ENCODE results near the gene CSNK2A3.
"Not testable (repeated sequence)": the region's sequence is repeated elsewhere in the genome, so short reads cannot be mapped to it uniquely, and the experiment has no call there.

CSNK2A3 gene

DNA sequence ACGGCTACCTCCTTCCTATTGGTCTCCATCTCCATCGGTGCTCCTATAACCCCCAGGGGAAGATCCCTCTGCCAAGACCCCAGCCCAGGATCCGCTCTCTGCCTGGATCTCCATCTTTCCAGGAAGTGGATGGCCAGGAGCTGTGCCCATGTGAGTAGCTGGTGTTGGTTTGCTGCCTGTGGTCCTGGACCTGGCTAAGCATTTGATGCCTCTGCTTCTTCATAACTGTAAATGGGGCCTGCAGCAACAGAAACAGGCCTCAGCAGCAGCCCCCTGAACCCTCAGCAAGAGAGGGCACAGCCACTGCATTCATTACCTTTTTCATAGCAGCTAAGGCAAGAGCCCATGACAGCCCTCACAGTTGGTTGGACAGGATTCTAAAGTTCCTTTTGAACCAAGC is 26.6 kb upstream of the CSNK2A3 start:
- no peak for DNase-seq

- DNase-seq, result no peak
Measured at GRCh38 chr11:11378184-11378940, 25.3 kb upstream of the CSNK2A3 start.

GRCh38 chr11:11374358-11375148 is 21.5 kb upstream of the CSNK2A3 start:
- DNase-seq, result no peak

DNA sequence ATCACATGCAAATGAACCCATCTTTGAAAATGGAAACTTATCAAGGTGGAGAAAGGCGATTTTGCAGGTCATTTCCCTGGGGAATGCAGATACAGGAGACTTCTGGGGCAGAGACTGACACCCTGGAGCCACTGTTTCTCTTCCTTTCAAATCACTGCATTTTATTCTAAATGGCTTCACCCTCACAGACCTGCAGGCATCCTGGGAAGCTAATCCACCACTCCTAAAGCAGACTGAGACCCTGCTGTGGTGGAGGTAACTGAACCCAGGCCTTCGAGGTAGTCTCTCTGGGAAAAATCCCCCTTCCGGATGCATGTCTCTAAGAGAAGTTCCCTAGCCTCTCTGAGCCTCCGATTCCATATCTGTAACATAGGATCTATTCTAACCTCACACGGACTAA is 20.9 kb upstream of the CSNK2A3 start:
- no peak for DNase-seq

DNA sequence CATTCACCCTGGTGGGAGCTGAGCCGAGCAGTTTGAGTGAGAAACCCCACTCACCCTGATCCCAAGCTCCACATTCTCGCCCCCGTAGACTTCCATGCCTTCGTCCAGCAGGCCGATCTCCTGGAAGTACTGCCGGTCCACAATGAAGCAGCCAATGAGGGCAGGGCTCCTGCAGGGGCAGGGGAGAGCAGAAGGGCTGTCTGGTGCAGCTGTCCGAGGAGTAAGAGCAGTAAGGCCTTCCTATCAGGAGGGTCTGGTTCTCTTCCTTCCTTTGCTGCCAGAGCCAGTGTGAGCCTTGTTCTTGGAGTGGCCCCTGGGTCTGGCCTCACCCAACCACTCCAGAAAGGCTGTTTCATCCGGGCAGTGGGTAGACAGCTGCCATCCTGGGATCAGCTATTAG is 19.4 kb upstream of the CSNK2A3 start:
- no peak for DNase-seq

DNA sequence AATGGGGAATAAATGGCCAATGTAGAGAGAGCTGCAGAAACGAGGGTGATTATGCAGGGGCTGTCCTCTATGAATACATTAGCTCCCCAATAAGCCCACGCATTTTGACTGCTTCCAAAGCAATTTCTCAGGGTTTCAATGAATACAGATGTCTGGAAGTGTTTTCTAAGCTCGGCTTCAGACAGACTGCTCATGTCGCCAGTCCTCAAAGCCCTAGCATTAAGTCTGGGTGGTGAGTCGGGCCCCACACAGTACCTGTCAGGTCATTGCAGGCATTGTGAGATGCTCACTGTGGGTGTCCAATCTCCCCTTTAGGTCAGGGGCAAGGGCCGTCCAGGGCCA is 17.9 kb upstream of the CSNK2A3 start:
- no peak for DNase-seq

DNA sequence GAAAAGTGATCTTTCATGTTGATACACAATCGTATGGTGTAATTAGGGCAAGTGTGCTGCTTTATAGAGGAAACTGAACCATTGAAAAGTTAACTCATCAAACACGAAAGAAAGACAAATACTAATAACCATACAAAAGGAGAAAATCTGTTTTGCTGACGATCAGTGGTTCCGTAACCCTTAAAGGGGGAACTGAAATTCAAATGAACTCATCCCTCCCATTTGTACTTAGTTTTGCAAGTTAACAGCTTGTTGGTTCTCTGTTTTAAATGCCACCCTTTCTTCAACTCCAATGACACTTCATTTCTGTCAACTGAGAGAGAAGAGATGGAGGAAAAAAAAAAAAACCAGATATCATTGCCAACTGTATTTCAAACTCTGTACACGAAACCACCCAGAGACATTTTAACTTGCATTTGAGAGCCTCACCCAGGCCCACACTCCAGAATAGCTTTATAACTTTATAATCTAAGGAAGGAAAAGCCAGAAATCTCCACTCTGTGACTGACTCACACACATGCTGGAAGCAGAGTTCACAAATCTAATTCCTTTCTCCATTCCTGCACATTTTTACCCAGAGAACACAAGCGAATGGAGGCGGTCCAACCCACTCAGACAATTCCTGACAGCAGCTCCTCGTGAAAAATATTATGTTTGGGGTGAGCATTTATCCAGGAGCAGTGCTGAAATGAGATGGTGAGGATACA is 17.4 kb upstream of the CSNK2A3 start:
- DNase-seq, result no peak

GRCh38 chr11:11366793-11367192 is 13.7 kb upstream of the CSNK2A3 start:
- no peak for DNase-seq

GRCh38 chr11:11363674-11364073 is 10.6 kb upstream of the CSNK2A3 start:
- DNase-seq, result no peak

- DNase-seq, result no peak
Measured at GRCh38 chr11:11359611-11360010, 6.6 kb upstream of the CSNK2A3 start.

DNA sequence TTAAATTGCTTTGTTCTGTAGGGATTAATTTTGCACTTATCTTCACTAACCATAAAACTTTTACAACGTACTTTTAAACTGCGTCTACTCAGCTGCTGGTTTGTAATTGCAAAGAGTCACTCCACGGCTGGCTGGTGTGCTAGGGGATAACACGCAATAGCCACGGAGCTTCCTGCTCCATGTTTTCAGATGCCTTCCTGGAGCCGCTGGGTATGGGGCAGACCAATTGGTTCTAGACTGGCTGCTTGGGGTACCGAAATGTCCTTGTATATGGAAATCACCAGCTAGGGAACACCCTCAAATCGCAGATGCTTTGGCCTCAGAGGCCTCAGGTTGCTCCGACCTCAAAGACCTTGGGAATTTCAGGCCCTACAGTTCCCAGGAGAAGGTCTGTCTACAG is 3.8 kb upstream of the CSNK2A3 start:
- DNase-seq, result no peak

DNA sequence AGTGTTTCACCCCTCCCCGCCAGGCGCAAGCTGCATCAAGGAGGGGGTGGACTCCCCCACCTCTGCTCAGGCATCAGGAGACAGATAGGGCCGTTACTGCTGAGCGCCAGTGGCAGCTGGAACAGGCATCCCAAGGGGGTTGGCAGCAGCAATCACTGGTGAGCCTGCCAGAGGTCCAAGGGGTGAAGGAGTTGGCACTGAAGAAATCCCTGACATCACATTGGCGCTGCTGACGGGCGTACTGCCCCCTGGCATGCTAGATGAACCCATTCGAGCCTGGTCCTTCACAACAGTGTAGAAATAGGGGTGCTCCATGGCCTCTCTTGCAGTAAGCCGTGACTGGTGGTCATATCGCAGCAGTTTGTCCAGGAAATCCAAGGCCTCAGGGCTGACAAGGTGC is 1.2 kb downstream of the CSNK2A3 start:
- DNase-seq, result not testable (repeated sequence)

- no peak for DNase-seq
Measured at GRCh38 chr11:11351042-11351586, 1.9 kb downstream of the CSNK2A3 start.

DNA sequence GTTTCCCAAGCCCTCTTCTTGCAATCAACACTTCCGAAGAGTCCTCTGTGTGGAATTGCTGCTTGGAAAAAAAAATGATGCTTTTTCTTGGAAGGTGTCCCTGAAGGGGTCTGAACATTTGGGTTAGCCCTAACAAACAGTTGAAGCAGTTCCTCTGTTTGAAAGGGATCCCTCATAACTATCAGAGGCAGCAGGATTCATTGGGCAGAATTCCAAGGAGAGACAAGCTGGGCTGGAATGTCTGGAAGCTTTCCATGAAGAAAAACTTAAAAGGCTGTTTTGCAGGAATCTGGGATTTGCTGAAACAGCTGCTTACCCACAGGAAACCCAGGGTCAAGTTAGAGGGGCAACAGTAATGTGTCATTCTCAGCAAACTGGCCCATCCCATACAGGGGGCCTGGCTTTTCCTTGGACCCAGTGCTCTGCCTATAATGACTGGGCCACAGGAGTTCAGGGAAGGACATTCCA is 3.1 kb downstream of the CSNK2A3 start:
- peak; percentile 70 for DNase-seq

DNA sequence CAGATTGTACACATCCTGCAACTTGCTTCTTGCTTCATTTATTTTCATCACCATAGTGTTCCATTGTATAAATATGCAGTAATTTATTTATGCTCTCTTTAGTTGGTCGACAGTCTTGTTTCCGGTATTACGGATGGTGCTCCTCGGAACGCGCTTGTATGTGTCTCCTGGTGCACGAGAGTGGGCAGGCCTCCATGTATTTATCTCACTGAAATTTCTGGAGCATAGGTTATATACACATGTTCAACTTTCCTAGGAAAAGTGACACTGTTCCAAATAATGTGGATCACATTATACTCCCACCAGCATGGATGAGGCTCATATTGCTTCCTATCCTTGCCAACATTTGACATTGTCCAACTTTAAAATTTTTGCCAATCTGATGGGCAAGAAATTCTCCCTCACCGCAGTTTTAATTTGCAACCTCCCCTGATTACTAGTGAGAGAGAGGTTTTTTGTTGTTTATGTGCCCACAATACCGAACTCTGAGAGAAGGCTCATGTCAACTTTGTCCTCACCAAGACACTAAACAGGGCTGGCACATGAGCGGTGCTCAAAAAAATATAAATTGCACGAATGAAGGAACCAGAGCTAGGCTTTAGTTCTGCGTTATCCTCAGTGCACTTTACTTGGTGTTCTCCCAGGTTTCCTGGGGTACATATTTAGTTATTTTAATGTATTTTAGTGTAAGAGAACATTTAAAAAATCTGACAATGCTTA is 3.8 kb downstream of the CSNK2A3 start:
- DNase-seq, result peak; percentile 73

DNA sequence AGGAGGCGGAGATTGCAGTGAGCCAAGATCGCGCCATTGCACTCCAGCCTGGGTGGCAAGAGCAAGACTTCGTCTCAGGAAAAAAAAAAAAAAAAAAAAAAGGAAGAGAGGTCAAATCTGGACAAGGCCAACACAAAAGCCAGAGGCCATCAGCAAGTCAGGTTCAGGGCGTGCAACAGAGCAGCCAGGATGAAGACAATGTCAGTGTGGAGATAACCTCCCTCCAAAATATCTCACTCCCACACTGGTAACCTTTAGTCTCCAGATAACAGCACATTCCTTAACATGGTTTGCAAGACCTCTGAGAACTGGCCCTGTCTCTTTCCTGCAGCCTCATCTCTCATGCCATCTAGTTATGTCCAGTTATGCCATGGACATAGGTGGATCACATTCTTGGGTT is 4.7 kb downstream of the CSNK2A3 start:
- DNase-seq, result no peak

- peak; percentile 78 for DNase-seq
Measured at GRCh38 chr11:11347592-11347991, 5.5 kb downstream of the CSNK2A3 start.

- DNase-seq, result no peak
Measured at GRCh38 chr11:11346303-11346702, 6.7 kb downstream of the CSNK2A3 start.

DNA sequence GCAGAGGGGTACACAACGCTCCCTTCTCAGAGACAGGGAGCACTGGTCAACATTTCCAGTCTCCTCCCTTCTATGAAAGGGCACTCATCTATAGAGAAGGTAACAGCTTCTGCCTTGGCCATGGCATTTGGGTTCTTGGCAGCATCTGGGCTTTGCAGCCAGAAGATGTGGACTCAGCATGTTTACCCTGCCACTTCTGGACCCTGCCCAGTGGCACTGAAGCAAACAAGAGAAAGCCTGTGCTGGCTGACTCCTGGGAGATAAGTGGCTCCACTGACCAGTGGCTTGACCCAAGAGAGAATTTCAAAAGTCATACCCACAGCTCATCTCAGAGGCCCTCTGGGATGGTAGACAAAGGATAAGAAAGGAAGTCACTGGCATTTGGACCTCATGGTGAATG is 8.0 kb downstream of the CSNK2A3 start:
- DNase-seq, result no peak

- DNase-seq, result no peak
Measured at GRCh38 chr11:11344045-11344444, 9.0 kb downstream of the CSNK2A3 start.

- no peak for DNase-seq
Measured at GRCh38 chr11:11338304-11338703, 14.7 kb downstream of the CSNK2A3 start.

GRCh38 chr11:11336664-11337063 is 16.4 kb downstream of the CSNK2A3 start:
- DNase-seq, result no peak

DNA sequence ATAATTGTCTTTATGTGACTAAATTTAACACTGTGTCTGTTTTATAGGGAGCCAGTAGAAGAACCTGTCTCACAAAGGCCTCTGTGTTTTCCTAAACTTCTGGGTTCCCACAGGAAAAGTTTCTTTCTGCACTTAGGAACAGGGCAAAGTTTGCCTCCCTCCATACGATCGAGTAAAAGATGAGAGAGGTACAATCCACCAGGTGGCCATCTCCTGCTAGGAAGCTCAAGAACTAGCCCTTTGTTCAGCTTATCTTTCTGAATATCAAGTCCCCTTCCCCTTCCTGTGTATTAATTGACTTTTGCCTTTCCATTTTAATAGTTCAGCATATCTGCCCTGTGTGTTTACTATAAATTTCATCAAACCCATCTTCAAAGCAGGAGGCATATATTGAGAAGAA is 18.0 kb downstream of the CSNK2A3 start:
- DNase-seq, result no peak

All from femur (tissue), 1 donor.